K562 (cell line): ENCODE data around the gene ZNF438. TPM values are rescaled to one million over a fixed set of nuclear protein-coding genes. Genes with fewer than 3 reads are reported as not detected.

Experiments
- ATAC-seq: fragments of 200-7000 bp; cut with Tn5 transposase; 3 replicates; pipeline ENCODE4 v1.9.1; 2020; ENCODE audit warnings: moderate library complexity
- BruUV-seq: library from RNA; stranded (reverse); fragments of 400-500 nt; replicated peaks from 2 replicates; lab custom pipeline; 2021; lab: Mats Ljungman, UMichigan
- CTCF ChIA-PET: fragments of 300-600 bp; formaldehyde crosslinking; extraction: SDS; loops from one replicate; lab custom pipeline; 2021; ENCODE audit warnings: low intra/inter-chr PET ratio; lab: Yijun Ruan, JAX
- POLR2A ChIA-PET: fragments of 300-600, 350-650 bp; sonication (Branson Sonifier 250); formaldehyde crosslinking; extraction: SDS; loops from one replicate; lab custom pipeline; 2021; ENCODE audit warnings: antibody characterized with exemption, inconsistent platforms; lab: Yijun Ruan, JAX
- DNase-seq, 4 experiments: peaks; one replicate each; pipeline versions ENCODE4 v3.0.0 to v3.0.0-alpha.2; 2011 to 2018; ENCODE audit warnings: low spot score in 3 of 4, mixed read lengths in 3 of 4; ENCODE audit errors: extremely low read depth in 1 of 4
- FAIRE-seq: peaks from 2 replicates; lab custom pipeline; 2011; peaks lifted over from hg19 to GRCh38; lab: Jason Lieb, UNC
- H2AFZ ChIP-seq: 2 replicates; pipeline ENCODE4 v1.6.0; 2011; ENCODE audit warnings: low read depth, low read length, control low read depth, inconsistent platforms
- H3K27ac ChIP-seq: fragments of 200-600 bp; 3 replicates; pipeline ENCODE4 v1.8.0; 2011; ENCODE audit warnings: low read depth, mild to moderate bottlenecking, control low read depth, inconsistent platforms, low read length, moderate library complexity, mixed read lengths; ENCODE audit errors: extremely low read depth
- H3K27me3 ChIP-seq, 2 experiments: fragments of 300-600 bp in 1 of 2; 2 replicates in 1 of 2; 3 replicates in 1 of 2; pipeline versions ENCODE4 v1.6.0 to v1.8.0; 2011; ENCODE audit warnings: inconsistent platforms in 2 of 2, low read length in 2 of 2, mild to moderate bottlenecking in 1 of 2, mixed read lengths in 1 of 2, moderate library complexity in 1 of 2; ENCODE audit not compliant: control insufficient read depth in 2 of 2, insufficient read depth in 2 of 2
- H3K36me3 ChIP-seq: fragments of 300-600 bp; 3 replicates; pipeline ENCODE4 v1.8.0; 2011; ENCODE audit warnings: mild to moderate bottlenecking, low read length, inconsistent platforms; ENCODE audit not compliant: control insufficient read depth, insufficient read depth
- H3K4me1 ChIP-seq, 2 experiments: fragments of 200-600 bp in 1 of 2; replicated peaks in 1 of 2; 2 replicates in 1 of 2; 3 replicates in 1 of 2; pipeline versions ENCODE4 v1.5.1 to v1.8.0; 2011; ENCODE audit warnings: inconsistent platforms in 2 of 2, low read length in 2 of 2, mild to moderate bottlenecking in 1 of 2, mixed read lengths in 1 of 2, moderate library complexity in 1 of 2; ENCODE audit not compliant: control insufficient read depth in 2 of 2, insufficient read depth in 2 of 2
- H3K4me2 ChIP-seq: 2 replicates; pipeline ENCODE4 v1.6.1; 2011; ENCODE audit warnings: low read length, control low read depth, inconsistent platforms, mixed read lengths; ENCODE audit not compliant: insufficient read depth
- H3K4me3 ChIP-seq: fragments of 200-600 bp; sonication (generic), shearing (Covaris generic); 2 replicates; pipeline ENCODE4 v1.5.1; 2016; ENCODE audit warnings: control low read depth, inconsistent platforms
- H3K79me2 ChIP-seq: fragments of 200-600 bp; 3 replicates; pipeline ENCODE4 v1.8.0; 2011; ENCODE audit warnings: low read length, inconsistent platforms; ENCODE audit not compliant: control insufficient read depth, insufficient read depth
- H3K9ac ChIP-seq, 2 experiments: 2 replicates each; pipeline versions ENCODE4 v1.6.0 to v1.6.1; 2011; ENCODE audit warnings: low read depth in 2 of 2, low read length in 2 of 2, control low read depth in 1 of 2, inconsistent platforms in 1 of 2, mild to moderate bottlenecking in 1 of 2, mixed read lengths in 1 of 2; ENCODE audit not compliant: insufficient read depth in 1 of 2
- H3K9me1 ChIP-seq: one replicate; pipeline ENCODE4 v1.6.0; 2011; ENCODE audit warnings: inconsistent platforms, mild to moderate bottlenecking, low read length, moderate library complexity; ENCODE audit not compliant: control insufficient read depth, insufficient read depth
- H3K9me3 ChIP-seq: replicated peaks from 2 replicates; pipeline ENCODE4 v1.5.1; 2011; ENCODE audit warnings: low read depth, low read length, inconsistent platforms; ENCODE audit not compliant: control insufficient read depth, insufficient read depth
- H4K20me1 ChIP-seq: replicated peaks from 2 replicates; pipeline ENCODE4 v1.6.1; 2011; ENCODE audit warnings: low read length, inconsistent platforms, mixed read lengths; ENCODE audit not compliant: control insufficient read depth, insufficient read depth
- E2F5 ChIP-seq: sonication (generic); formaldehyde crosslinking; IDR thresholded peaks from 2 replicates; pipeline ENCODE4 v1.8.0; 2022; ENCODE audit warnings: mild to moderate bottlenecking, missing genetic modification reagents
- MCM7 ChIP-seq, 2 experiments: fragments of 450-650 bp; IDR thresholded peaks; 2 replicates each; pipeline ENCODE4 v1.6.1; 2016 to 2018
- RERE ChIP-seq: sonication (generic); formaldehyde crosslinking; IDR thresholded peaks from 2 replicates; pipeline ENCODE4 v1.8.0; 2023; ENCODE audit warnings: missing genetic modification reagents, mild to moderate bottlenecking, borderline replicate concordance
- SP2 ChIP-seq: IDR thresholded peaks from 2 replicates; pipeline ENCODE4 v1.6.1; 2011; ENCODE audit warnings: mild to moderate bottlenecking, low read depth, low read length, moderate library complexity; ENCODE audit not compliant: poor library complexity, severe bottlenecking; ENCODE audit errors: extremely low read depth
- ZBTB49 ChIP-seq: sonication (generic); formaldehyde crosslinking; IDR thresholded peaks from 2 replicates; pipeline ENCODE4 v1.8.0; 2022; ENCODE audit warnings: missing genetic modification reagents, mild to moderate bottlenecking, borderline replicate concordance
- ZNF395 ChIP-seq: fragments of 200-800 bp; sonication (Bioruptor generic); IDR thresholded peaks from 2 replicates; pipeline ENCODE4 v1.6.1; 2017; ENCODE audit warnings: missing genetic modification characterization, missing compliant biosample characterization
- ZNF436 ChIP-seq: fragments of 250-450, 450-650 bp; sonication (Bioruptor Pico); formaldehyde crosslinking; IDR thresholded peaks from 2 replicates; pipeline ENCODE4 v1.7.0; 2020; ENCODE audit warnings: mild to moderate bottlenecking
- ZNF655 ChIP-seq: fragments of 250-450 bp; sonication (Bioruptor Pico); IDR thresholded peaks from 2 replicates; pipeline ENCODE4 v1.5.0; 2021
- WGBS: fragments of 100-300 bp; shearing (Covaris generic); methylation state at CpG from one replicate; pipeline ENCODE4 v1.1.6; 2016; ENCODE audit warnings: low coverage, mixed read lengths; ENCODE audit not compliant: insufficient coverage; ENCODE audit errors: missing lambda C conversion rate; 5-methylcytosine and 5-hydroxymethylcytosine counted together
- in situ Hi-C: fragments of 300-500 bp; cut with MboI; formaldehyde crosslinking; loops from 4 replicates; pipeline ENCODE4 v1.15.0; 2018; ENCODE audit warnings: inconsistent platforms, mixed read lengths
- intact Hi-C: fragments of 100-400 bp; cut with micrococcal nuclease; formaldehyde crosslinking; loops from 2 replicates; pipeline ENCODE4 v1.14.2; 2022
- polyA plus RNA-seq, 8 experiments: library from polyadenylated mRNA; depleted of rRNA in 4 of 8; stranded (reverse) in 5 of 8; unstranded in 3 of 8; fragments of >200 nt; fragmentation: Nextera tagmentation in 2 of 8; fragmentation: Illumina TruSeq in 1 of 8; extraction: Ambion mirVana in 2 of 8; extraction: Trizol in 1 of 8; gene quantifications; 2 replicates each; pipeline versions ENCODE4 v1.2.1 to v1.2.3, GENCODE V29; 2011 to 2014; ENCODE audit warnings: inconsistent platforms in 1 of 8, missing spikeins in 1 of 8
- total RNA-seq, 7 experiments: library from RNA; depleted of rRNA in 6 of 7; stranded (reverse); fragments of >200 nt in 6 of 7; fragmentation: Illumina TruSeq in 2 of 7; extraction: Trizol in 2 of 7; gene quantifications; 2 replicates each; pipeline versions ENCODE4 v1.2.1 to v1.2.3, GENCODE V29; 2011 to 2021; ENCODE audit warnings: low replicate concordance in 1 of 7

Gene ZNF438
- total and polyA plus RNA-seq, 9 of the 15 experiments (the other 6 are each of a cell fraction or from before 2014, with no cell fraction given) = 0.45 to 1.5 (median 0.91) TPM

- H3K27ac ChIP-seq = no peak overlapping the region
- FAIRE-seq = no peak
- 17% methylated on average over 5 of the region's 5 CpGs for WGBS
- H4K20me1 ChIP-seq = peaks cover 5% of the 10 kb centered on the region; the same call in 1 of the 2 replicates
- H3K27me3 ChIP-seq = peaks cover 2 to 30% of the 10 kb centered on the region in 2 experiments; a peak in 3 of 5 replicates
- ChIA-PET CTCF (no interaction called here), POLR2A (interaction anchor here (0.6 to 0.8 kb wide), 2 partner anchors 10 to 205 kb away, joined by 3 read pairs; no protein-coding TSS in a partner anchor)
- in situ Hi-C loops = no loop called here
- no peak overlapping the region for H2AFZ ChIP-seq
- intact Hi-C loops = no loop called here
- DNase-seq = no peak
- no TSS peak for BruUV-seq
- H3K4me2 ChIP-seq = no peak overlapping the region
- H3K79me2 ChIP-seq = no peaks in the 10 kb centered on the region
- no peak; the same call in 2 of the 3 replicates for ATAC-seq
- no peak overlapping the region for H3K4me3 ChIP-seq
- H3K4me1 ChIP-seq = peaks cover 21 to 31% of the 10 kb centered on the region in 2 experiments
- no peaks in the 10 kb centered on the region for H3K9me3 ChIP-seq
- H3K9ac ChIP-seq = no peak overlapping the region
- no peaks in the 10 kb centered on the region for H3K36me3 ChIP-seq
- H3K9me1 ChIP-seq = peaks cover 3% of the 10 kb centered on the region
- TF ChIP-seq RERE (no peak), E2F5 (CRISPR knock-in tag) (no peak), ZNF655 (CRISPR knock-in tag) (no peak), SP2 (no peak), ZBTB49 (CRISPR knock-in tag) (no peak), ZNF395 (CRISPR knock-in tag) (no peak), MCM7 (IDR thresholded peaks at IDR 0.05) (no peak), ZNF436 (CRISPR knock-in tag) (no peak)
Measured at GRCh38 chr10:30817541-30817940, 214.1 kb downstream of the ZNF438 start.
